Raji (cell line): Measurements from ENCODE around the gene APCDD1.

Experiments used
- POLR2A ChIP-seq: IDR thresholded peaks from 2 replicates; pipeline ENCODE4 v1.6.1; 2011; ENCODE audit warnings: low read depth, low read length, control low read depth; ENCODE audit not compliant: insufficient read depth

APCDD1 gene

GRCh38 chr18:10521566-10521965 is 67.1 kb downstream of the APCDD1 start:
- TF ChIP-seq POLR2A, result no peak

DNA sequence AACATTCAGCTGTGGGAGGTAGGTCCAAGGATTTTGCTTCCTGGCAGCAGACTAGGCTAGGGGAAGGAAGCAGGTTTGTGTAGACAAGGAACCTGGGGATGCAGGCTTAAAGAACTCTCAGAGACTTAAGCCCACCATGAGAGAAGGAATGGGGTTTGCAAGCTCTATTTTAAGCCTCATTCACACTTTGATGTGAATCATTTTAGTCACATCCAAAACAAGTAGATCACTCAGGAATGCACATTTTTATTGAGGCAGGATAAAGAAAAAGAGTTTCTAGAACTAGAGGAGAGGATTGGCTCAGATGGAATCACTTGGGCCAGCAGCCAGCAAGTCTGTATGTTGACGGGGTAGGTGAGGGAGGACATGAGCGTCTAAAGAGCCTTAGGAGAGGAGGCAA is 68.1 kb downstream of the APCDD1 start:
- no peak for TF ChIP-seq POLR2A

- TF ChIP-seq POLR2A, result no peak
Measured at GRCh38 chr18:10523544-10523943, 69.1 kb downstream of the APCDD1 start.

DNA sequence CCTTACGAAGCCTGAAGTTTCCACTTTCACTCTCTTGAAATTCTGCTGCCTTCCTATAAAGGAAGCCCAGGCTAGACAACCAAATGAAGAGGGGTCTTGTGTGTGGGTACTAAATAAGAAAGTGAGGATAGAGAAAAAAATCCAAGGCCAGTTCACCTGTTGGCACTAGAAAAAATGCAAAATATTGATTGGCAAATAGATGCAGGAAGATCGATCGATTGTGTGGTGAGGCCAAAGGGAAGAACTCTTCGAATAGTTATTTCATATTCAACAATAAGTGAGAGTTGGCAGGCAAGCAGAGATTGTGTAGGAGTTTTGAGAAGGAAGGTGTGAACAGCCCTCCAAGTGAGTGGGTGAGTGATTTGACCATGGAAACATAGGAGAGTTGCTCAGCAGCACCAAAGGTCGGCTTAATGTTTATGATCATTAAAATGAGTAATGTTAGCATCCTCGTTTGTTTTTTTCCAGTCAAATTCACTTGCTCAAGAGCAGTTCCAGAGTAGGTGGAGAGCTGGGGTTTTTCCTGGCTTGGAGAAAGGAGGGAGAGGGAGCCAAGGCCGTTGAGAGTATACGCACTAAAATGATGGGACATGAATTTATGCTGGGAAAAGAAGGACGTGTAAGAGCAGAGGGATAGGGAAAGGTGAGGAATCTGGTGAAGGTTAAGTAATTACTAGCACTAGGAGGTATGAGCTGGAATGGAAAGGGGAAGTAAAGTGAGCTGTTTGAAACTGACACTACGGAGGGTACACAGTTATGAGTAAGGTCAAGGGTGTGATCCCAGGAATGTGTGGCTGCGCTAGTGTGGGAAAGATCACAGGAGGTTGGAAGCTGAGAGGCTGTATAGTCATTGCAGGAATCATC is 70.3 kb downstream of the APCDD1 start:
- no peak for TF ChIP-seq POLR2A

- TF ChIP-seq POLR2A, result no peak
Measured at GRCh38 chr18:10525371-10525691, 70.9 kb downstream of the APCDD1 start.

DNA sequence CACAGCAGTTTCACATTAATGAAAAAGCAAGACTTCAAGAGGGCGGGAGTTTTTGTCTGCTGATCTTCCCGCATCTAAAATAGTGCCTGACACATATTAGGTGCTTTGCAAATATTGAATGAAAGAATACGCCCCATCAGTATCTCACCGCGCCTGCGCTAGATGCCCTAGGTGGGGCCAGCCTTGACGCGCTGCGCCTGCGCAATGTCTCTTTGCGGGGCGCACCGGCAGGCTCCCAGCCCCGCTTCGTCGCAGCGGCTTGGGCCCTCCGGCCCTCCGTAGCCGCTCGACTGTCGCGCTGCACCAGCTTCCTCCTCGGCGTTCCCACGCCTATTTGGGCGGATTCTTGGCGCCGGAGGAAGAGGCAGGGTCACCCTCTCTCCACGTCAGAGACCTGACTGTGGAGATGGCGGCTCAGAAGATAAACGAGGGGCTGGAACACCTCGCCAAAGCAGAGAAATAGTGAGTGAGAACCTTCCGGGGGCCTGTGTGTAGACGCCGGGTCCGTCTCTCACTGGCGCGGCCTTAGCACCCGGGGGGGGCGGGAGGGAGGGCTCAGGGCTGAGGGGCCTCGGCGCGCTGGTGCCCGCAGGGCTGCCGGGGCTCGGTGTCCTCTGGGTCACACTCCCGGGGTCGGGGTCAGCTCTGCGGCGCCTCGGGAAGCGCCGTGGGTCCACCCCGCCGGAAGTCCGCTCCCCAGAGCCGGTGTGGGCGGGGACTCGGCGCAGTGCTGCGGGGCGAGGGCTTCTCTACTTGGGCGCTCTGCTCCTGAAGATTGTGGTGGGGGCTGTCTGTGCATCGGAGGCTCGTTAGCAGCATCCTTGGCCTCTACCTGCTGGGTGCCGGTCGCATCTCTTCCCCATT is 71.5 kb downstream of the APCDD1 start, which contains the start of gene NAPG:
Gene NAPG (plus strand): TSS at position 331 of the 864 bp plus-strand sequence. CDS start 76 bp downstream, at position 407.
- TF ChIP-seq POLR2A, result peak; percentile 86

DNA sequence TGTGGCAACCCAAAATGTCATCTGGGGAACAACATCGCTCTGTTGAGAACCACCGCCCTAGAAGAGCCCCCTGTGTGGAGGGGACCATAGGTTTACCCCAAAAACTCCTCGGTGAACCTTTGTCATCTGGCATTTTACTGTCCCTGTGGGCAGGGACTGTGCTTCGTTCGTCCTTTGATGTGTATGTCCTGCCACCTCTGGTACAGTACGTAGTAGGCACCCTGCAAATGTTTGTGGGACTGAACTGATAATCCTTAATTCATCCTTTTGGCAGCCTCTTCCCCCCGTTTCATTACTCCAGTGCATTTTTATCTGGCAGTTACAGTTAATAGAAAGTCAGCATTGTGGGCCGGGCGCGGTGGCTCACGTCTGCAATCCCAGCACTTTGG is 72.1 kb downstream of the APCDD1 start:
- no peak for TF ChIP-seq POLR2A

- no peak for TF ChIP-seq POLR2A
Measured at GRCh38 chr18:10528439-10528838, 74.0 kb downstream of the APCDD1 start.

- no peak for TF ChIP-seq POLR2A
Measured at GRCh38 chr18:10530002-10530401, 75.6 kb downstream of the APCDD1 start.

DNA sequence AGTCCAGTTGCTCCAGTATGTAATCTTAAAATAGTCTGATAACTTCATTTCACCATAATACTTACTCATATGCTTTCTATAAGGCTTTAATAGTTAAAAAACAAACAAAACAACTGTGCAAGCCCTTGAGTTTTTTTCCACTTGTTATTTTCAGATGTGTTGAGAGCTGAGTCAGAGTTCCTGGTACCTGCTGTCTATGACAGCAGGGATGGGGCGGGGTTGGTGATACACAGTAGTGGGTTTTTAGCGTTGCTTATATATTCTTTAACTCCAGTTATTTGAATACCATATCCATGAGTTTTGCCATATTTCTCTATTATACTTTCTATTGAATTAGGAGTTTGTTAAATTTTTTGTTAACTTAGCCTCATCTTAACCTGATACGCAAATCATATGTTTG is 76.4 kb downstream of the APCDD1 start:
- no peak for TF ChIP-seq POLR2A

- TF ChIP-seq POLR2A, result no peak
Measured at GRCh38 chr18:10533111-10533510, 78.7 kb downstream of the APCDD1 start.

GRCh38 chr18:10536280-10536679 is 81.8 kb downstream of the APCDD1 start:
- no peak for TF ChIP-seq POLR2A

DNA sequence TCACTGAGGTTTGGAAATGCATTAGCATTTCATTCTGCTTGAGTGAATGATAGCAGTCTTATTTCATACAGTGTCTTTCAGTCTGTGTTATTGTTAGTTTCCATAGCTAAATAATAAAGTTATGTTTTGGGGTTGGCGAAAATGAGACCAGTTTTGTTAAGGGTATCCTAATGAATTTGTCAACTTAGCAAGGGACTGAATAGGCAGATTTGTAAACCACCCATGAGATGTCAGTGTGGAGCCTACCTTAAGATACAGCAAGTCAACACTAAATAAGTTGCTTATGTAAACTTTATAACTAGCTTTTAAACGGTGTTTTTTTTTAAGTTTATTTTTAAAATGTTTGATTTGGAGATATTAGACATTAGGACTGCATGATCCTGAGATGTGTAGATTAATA is 83.3 kb downstream of the APCDD1 start:
- TF ChIP-seq POLR2A, result no peak
